Peyer's patch (tissue), 4 donors: ENCODE results near the gene UNK. TPM values are rescaled to one million over a fixed set of nuclear protein-coding genes. Genes with fewer than 3 reads are reported as not detected.

Experiments used
- DNase-seq, 3 donors: peaks; one replicate each; pipeline ENCODE4 v3.0.0-alpha.2; 2017 to 2019
- H3K27ac ChIP-seq, 4 donors: fragments of 200-600 bp; sonication (generic); one replicate each; pipeline ENCODE4 v1.5.1; 2016 to 2019
- H3K27me3 ChIP-seq, 2 donors: fragments of 200-600 bp; sonication (generic); one replicate each; pipeline ENCODE4 v1.5.1; 2019
- H3K36me3 ChIP-seq, 3 donors: fragments of 200-600 bp; sonication (generic); one replicate each; pipeline ENCODE4 v1.5.1; 2016 to 2019
- H3K4me1 ChIP-seq, 4 donors: fragments of 200-600 bp; sonication (generic); one replicate each; pipeline ENCODE4 v1.5.1; 2016 to 2019
- H3K4me3 ChIP-seq, 4 donors: fragments of 200-600 bp; sonication (generic); 1 replicate in 3 of 4; 2 replicates in 1 of 4; pipeline ENCODE4 v1.5.1; 2016 to 2019; ENCODE audit warnings: mild to moderate bottlenecking in 1 of 4
- H3K9me3 ChIP-seq, 4 donors: fragments of 200-600 bp; sonication (generic); one replicate each; pipeline ENCODE4 v1.5.1; 2016 to 2019; ENCODE audit warnings: mild to moderate bottlenecking in 1 of 4
- POLR2A ChIP-seq, 2 donors: fragments of 450-650 bp; IDR thresholded peaks; one replicate each; pipeline ENCODE4 v1.5.1; 2017; ENCODE audit warnings: antibody characterized with exemption in 2 of 2, mild to moderate bottlenecking in 2 of 2, moderate library complexity in 2 of 2
- total RNA-seq, 4 donors: library from RNA; depleted of rRNA; stranded (reverse); fragments of >200 nt; gene quantifications; one replicate each; pipeline ENCODE4 v1.1.0, GENCODE V29; 2016
- TF ChIP-seq, protein P1 (sequence below), 6 experiments: fragments of 450-650 bp in 4 of 6; fragments of 200-600 bp in 2 of 6; sonication (generic) in 1 of 6; IDR thresholded peaks; one replicate each; pipeline ENCODE4 v1.5.1; 2017 to 2019; ENCODE audit warnings: antibody characterized with exemption in 6 of 6, mild to moderate bottlenecking in 3 of 6, moderate library complexity in 1 of 6

UNK gene
- total RNA-seq, 4 donors from 2014 or later, result 18.9 to 108 (median 30.6) TPM

DNA sequence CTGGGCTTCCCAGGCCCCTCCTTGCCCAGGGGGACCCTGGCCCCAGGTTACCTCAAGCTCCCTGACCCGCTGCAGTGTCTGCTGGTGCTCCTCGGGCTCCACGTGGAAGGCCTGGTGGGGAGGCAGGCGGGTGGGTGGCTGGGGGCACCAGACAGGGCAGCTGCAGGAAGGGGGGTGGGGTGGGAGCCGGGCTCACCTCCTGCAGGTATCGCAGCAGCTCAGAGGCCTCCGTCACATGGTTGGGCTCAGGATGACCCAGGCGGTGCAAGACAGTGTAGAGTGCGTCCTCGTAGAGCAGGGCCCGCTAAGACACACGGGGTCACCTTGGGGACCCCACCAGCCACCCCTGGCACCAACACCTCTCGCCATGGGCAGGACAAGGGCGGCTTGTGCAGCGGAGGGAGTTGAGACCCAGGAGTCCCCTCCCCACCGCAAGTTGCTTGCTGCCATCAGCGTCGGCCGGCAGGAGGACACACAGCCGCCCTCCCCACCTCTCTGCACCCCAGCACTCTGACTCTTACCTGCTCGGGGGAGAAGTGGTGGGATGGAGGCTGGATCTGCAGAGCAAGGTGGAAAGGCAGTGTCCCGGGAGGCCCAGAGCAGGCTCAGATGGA, 58.5 kb downstream of the UNK start:
- no peaks in the 10 kb centered on the region for H3K9me3 ChIP-seq

DNA sequence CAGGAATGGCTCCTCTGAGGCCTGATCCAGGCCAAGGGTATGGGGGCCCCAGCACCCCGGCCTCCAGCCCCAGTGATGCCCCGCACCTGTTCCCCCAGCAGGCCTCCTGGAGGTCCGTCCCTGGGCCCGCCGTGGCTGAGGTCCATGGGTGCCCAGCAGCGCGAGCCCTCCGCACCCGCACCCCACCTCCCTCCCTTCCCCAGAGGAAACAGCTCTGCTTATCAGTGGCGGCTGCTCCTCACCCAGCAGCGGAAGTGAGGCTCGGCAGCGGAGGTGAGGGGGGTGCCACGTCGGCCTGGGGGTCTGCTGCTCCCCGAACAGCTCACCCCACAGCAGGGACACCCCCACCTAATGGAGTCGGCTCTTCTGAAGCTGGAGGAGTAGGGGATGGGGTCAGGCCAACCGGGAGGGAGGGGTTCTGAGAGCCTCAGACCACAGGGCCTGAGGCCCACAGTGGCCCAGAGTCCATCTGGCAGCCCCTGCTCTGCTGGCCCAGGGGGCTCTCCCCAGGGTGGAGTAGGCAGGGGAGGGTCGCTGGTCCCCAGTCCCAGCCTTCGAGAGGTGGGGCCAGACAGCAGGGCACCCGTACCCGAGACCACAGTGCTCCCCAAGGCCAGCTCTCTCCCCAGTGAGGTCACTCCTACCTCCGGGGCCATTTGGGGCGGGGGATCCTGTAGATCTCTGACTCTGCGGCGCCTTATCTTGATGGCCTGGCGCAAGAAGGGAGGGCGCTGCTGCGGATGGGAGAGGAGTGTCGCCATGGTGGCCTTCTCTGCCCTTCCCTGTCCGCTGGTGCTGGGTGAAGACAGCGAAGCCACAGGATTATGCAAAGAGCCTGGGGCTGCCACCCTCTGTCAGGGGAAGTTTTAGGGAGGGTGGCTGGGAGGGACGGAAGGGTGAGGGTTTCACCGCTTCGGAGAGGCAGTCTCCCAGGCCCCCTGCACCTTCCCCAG, 59.2 kb downstream of the UNK start, which contains the start of gene UNC13D:
Gene UNC13D, minus strand, starts transcription at position 828 of the 953 bp plus-strand sequence. Its CDS starts 67 bp downstream, at position 761.
- Histone ChIP-seq H3K36me3 (peaks cover 0 to 43% (median 0%) of the 10 kb centered on the region in 3 donors), H3K27me3 (no peaks in the 10 kb centered on the region), H3K27ac (peak within 1 kb of the TSS; percentile 81 to 93 (median 88)), H3K4me1 (peaks cover 2 to 46% (median 18%) of the 10 kb centered on the region in 4 donors), H3K4me3 (peak within 1 kb of the TSS; percentile 44 to 52 (median 48)), H3K9me3 (no peaks in the 10 kb centered on the region)
- peak in 1 of 2 donors; percentile 21 for TF ChIP-seq POLR2A (IDR thresholded peaks at IDR 0.05)
- TF ChIP-seq, protein P1, sequence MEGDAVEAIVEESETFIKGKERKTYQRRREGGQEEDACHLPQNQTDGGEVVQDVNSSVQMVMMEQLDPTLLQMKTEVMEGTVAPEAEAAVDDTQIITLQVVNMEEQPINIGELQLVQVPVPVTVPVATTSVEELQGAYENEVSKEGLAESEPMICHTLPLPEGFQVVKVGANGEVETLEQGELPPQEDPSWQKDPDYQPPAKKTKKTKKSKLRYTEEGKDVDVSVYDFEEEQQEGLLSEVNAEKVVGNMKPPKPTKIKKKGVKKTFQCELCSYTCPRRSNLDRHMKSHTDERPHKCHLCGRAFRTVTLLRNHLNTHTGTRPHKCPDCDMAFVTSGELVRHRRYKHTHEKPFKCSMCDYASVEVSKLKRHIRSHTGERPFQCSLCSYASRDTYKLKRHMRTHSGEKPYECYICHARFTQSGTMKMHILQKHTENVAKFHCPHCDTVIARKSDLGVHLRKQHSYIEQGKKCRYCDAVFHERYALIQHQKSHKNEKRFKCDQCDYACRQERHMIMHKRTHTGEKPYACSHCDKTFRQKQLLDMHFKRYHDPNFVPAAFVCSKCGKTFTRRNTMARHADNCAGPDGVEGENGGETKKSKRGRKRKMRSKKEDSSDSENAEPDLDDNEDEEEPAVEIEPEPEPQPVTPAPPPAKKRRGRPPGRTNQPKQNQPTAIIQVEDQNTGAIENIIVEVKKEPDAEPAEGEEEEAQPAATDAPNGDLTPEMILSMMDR (IDR thresholded peaks at IDR 0.05), result no peak
- DNase-seq, result peak in 2 of 3 donors; percentile 81 to 85

More for the DNA sequence above, 58.5 kb downstream of the UNK start:
- peak overlapping the region; percentile 44 to 52 (median 48) for H3K4me3 ChIP-seq
- H3K27ac ChIP-seq, result peak overlapping the region; percentile 81 to 93 (median 88)
- H3K27me3 ChIP-seq, result no peaks in the 10 kb centered on the region
- H3K4me1 ChIP-seq, result peaks cover 2 to 38% (median 18%) of the 10 kb centered on the region in 4 donors
- H3K36me3 ChIP-seq, result peaks cover 0 to 35% (median 0%) of the 10 kb centered on the region in 3 donors
- DNase-seq, result no peak
- TF ChIP-seq, protein P1 (IDR thresholded peaks at IDR 0.05), result peak in 1 of 6 experiments; percentile 4
- TF ChIP-seq POLR2A (IDR thresholded peaks at IDR 0.05), result no peak

DNA sequence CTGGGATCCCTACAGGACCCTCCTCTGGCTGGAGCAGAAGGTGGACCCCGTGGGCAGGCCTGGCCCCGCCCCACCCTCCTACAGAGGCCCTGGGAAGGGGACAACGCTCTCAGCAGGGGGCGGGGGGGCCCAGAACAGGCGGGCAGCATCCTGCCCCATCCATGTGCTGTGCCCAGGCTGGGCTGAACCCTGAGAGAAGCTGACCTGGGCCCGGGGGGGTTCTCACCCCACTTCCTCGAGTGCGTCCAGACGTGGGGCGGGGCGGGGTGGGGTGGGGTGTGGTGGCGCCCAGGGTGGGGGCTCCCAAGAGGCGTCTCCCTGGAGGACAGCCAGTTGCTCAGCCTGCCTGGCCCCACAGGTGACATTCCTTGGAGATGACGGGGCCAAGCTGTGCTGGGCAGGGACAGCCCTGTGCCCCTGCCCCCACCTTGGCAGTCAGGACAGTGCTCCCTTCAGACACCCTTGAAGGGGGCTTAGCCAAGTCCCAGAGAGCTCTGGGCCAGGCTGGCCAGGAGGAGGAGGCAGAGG, 60.0 kb downstream of the UNK start:
- TF ChIP-seq POLR2A (IDR thresholded peaks at IDR 0.05), result no peak
- TF ChIP-seq, protein P1 (IDR thresholded peaks at IDR 0.05), result no peak
- H3K27me3 ChIP-seq, result no peaks in the 10 kb centered on the region
- peak overlapping the region; percentile 44 to 52 (median 48) for H3K4me3 ChIP-seq
- H3K27ac ChIP-seq, result peak overlapping the region; percentile 81 to 93 (median 88)
- DNase-seq, result peak; percentile 54 to 89 (median 86)
- no peaks in the 10 kb centered on the region for H3K9me3 ChIP-seq
- H3K36me3 ChIP-seq, result peaks cover 0 to 48% (median 0%) of the 10 kb centered on the region in 3 donors
- peaks cover 2 to 54% (median 18%) of the 10 kb centered on the region in 4 donors for H3K4me1 ChIP-seq

DNA sequence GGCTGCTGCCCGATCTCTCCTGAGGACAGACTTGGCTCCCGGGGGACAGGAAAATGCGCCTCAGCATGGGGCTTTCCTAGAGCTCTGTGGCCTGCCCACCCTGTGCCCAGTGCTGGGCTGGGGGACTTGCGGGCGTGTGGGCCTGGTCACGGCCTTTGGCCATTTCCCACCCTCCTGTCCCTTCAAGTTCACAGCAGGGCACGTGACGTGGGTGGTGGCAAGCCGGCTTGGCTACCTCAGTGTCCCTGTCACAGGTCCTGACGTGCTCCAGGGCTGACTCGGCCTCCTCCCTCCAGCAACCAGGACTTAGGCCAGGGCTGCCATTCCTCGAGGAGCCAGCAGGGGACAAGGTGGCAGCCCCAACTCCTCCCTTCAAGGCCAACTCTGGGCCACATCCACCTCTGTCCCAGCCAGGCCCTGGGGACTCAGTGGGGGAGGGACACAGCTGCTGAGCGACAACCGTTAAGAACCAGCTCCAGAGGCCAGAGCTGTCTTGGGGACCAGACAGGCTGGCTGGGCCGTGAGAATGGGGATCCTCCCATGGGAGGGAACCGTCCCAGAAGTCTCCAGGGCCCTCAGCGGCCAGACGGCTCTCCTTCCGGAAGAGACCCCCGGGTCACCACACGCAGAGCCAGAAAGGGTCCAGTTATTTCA, 60.6 kb downstream of the UNK start:
- H3K36me3 ChIP-seq, result peaks cover 0 to 50% (median 0%) of the 10 kb centered on the region in 3 donors
- H3K4me3 ChIP-seq, result peak overlapping the region; percentile 12 to 52 (median 45)
- H3K27me3 ChIP-seq, result no peaks in the 10 kb centered on the region
- H3K27ac ChIP-seq, result peak overlapping the region; percentile 81 to 93 (median 88)
- no peak for TF ChIP-seq POLR2A (IDR thresholded peaks at IDR 0.05)
- TF ChIP-seq, protein P1 (IDR thresholded peaks at IDR 0.05), result peak; percentile 78 to 95 (median 89)
- DNase-seq, result peak; percentile 81 to 93 (median 91)
- H3K9me3 ChIP-seq, result no peaks in the 10 kb centered on the region
- H3K4me1 ChIP-seq, result peaks cover 2 to 57% (median 18%) of the 10 kb centered on the region in 4 donors
